ENCODE data around the gene TRIM47. TPM values are rescaled to one million over a fixed set of nuclear protein-coding genes. Genes with fewer than 3 reads are reported as not detected.

Gene TRIM47
- total and polyA plus RNA-seq, 2 experiments from 2014 or later, result 7.2 to 9.9 TPM

Other genes with a start within 250 kb of the TRIM47 start
- not detected in 2 replicates for gene SMIM5, start 245.1 kb downstream of the TRIM47 start, total RNA-seq (2014; rRNA removed; shearing (Covaris generic))
- gene SMIM5, start 245.1 kb downstream of the TRIM47 start, polyA plus RNA-seq (2016; fragmentation: Nextera tagmentation; extraction: Ambion mirVana), result 0.16 TPM in 1 of 2 replicates, not detected in the other
- gene RECQL5, start 211.4 kb downstream of the TRIM47 start, total RNA-seq (2014; rRNA removed; shearing (Covaris generic)), result 23.3 and 24.5 TPM in 2 replicates
- 19.9 and 20.0 TPM in 2 replicates for gene RECQL5, start 211.4 kb downstream of the TRIM47 start, polyA plus RNA-seq (2016; fragmentation: Nextera tagmentation; extraction: Ambion mirVana)
- 44.9 and 60.9 TPM in 2 replicates for gene SAP30BP, start 211.2 kb downstream of the TRIM47 start, total RNA-seq (2014; rRNA removed; shearing (Covaris generic))
- 95.0 and 97.9 TPM in 2 replicates for gene SAP30BP, start 211.2 kb downstream of the TRIM47 start, polyA plus RNA-seq (2016; fragmentation: Nextera tagmentation; extraction: Ambion mirVana)
- gene ITGB4, start 157.1 kb downstream of the TRIM47 start, total RNA-seq (2014; rRNA removed; shearing (Covaris generic)), result 9.7 and 10.3 TPM in 2 replicates
- gene ITGB4, start 157.1 kb downstream of the TRIM47 start, polyA plus RNA-seq (2016; fragmentation: Nextera tagmentation; extraction: Ambion mirVana), result 4.2 and 6.1 TPM in 2 replicates
- gene GALK1, start 113.4 kb downstream of the TRIM47 start, total RNA-seq (2014; rRNA removed; shearing (Covaris generic)), result 30.5 TPM in 2 replicates
- 31.7 and 34.7 TPM in 2 replicates for gene GALK1, start 113.4 kb downstream of the TRIM47 start, polyA plus RNA-seq (2016; fragmentation: Nextera tagmentation; extraction: Ambion mirVana)
- gene UNK, start 93.8 kb downstream of the TRIM47 start, total RNA-seq (2014; rRNA removed; shearing (Covaris generic)), result 65.2 and 67.0 TPM in 2 replicates
- gene UNK, start 93.8 kb downstream of the TRIM47 start, polyA plus RNA-seq (2016; fragmentation: Nextera tagmentation; extraction: Ambion mirVana), result 16.6 and 21.8 TPM in 2 replicates
- gene UNC13D, start 34.2 kb downstream of the TRIM47 start, total RNA-seq (2014; rRNA removed; shearing (Covaris generic)), result 3.8 and 5.9 TPM in 2 replicates
- 10.5 and 10.8 TPM in 2 replicates for gene UNC13D, start 34.2 kb downstream of the TRIM47 start, polyA plus RNA-seq (2016; fragmentation: Nextera tagmentation; extraction: Ambion mirVana)
- 34.9 and 36.2 TPM in 2 replicates for gene WBP2, start 23.2 kb downstream of the TRIM47 start, total RNA-seq (2014; rRNA removed; shearing (Covaris generic))
- gene WBP2, start 23.2 kb downstream of the TRIM47 start, polyA plus RNA-seq (2016; fragmentation: Nextera tagmentation; extraction: Ambion mirVana), result 59.5 and 63.5 TPM in 2 replicates
- 53.8 and 54.0 TPM in 2 replicates for gene TRIM65, start 18.4 kb upstream of the TRIM47 start, total RNA-seq (2014; rRNA removed; shearing (Covaris generic))
- 13.8 and 15.0 TPM in 2 replicates for gene TRIM65, start 18.4 kb upstream of the TRIM47 start, polyA plus RNA-seq (2016; fragmentation: Nextera tagmentation; extraction: Ambion mirVana)
- gene MRPL38, start 26.3 kb upstream of the TRIM47 start, total RNA-seq (2014; rRNA removed; shearing (Covaris generic)), result 47.2 and 63.6 TPM in 2 replicates
- gene MRPL38, start 26.3 kb upstream of the TRIM47 start, polyA plus RNA-seq (2016; fragmentation: Nextera tagmentation; extraction: Ambion mirVana), result 86.7 and 90.0 TPM in 2 replicates
- 11.8 and 17.4 TPM in 2 replicates for gene FBF1, start 62.5 kb upstream of the TRIM47 start, total RNA-seq (2014; rRNA removed; shearing (Covaris generic))
- gene FBF1, start 62.5 kb upstream of the TRIM47 start, polyA plus RNA-seq (2016; fragmentation: Nextera tagmentation; extraction: Ambion mirVana), result 8.8 and 9.7 TPM in 2 replicates
- 32.8 and 32.9 TPM in 2 replicates for gene ACOX1, start 100.6 kb upstream of the TRIM47 start, total RNA-seq (2014; rRNA removed; shearing (Covaris generic))
- 11.9 and 12.8 TPM in 2 replicates for gene ACOX1, start 100.6 kb upstream of the TRIM47 start, polyA plus RNA-seq (2016; fragmentation: Nextera tagmentation; extraction: Ambion mirVana)
- gene TEN1, start 100.7 kb upstream of the TRIM47 start, total RNA-seq (2014; rRNA removed; shearing (Covaris generic)), result 11.3 TPM in 2 replicates
- gene TEN1, start 100.7 kb upstream of the TRIM47 start, polyA plus RNA-seq (2016; fragmentation: Nextera tagmentation; extraction: Ambion mirVana), result 13.2 and 14.1 TPM in 2 replicates
- 5.9 and 10.2 TPM in 2 replicates for gene CDK3, start 122.3 kb upstream of the TRIM47 start, total RNA-seq (2014; rRNA removed; shearing (Covaris generic))
- 7.8 and 7.9 TPM in 2 replicates for gene CDK3, start 122.3 kb upstream of the TRIM47 start, polyA plus RNA-seq (2016; fragmentation: Nextera tagmentation; extraction: Ambion mirVana)
- gene EVPL, start 148.7 kb upstream of the TRIM47 start, total RNA-seq (2014; rRNA removed; shearing (Covaris generic)), result 0.62 and 1.3 TPM in 2 replicates
- gene EVPL, start 148.7 kb upstream of the TRIM47 start, polyA plus RNA-seq (2016; fragmentation: Nextera tagmentation; extraction: Ambion mirVana), result 0.47 and 0.59 TPM in 2 replicates
- 60.3 and 62.8 TPM in 2 replicates for gene SRP68, start 193.9 kb upstream of the TRIM47 start, total RNA-seq (2014; rRNA removed; shearing (Covaris generic))
- 30.7 and 34.2 TPM in 2 replicates for gene SRP68, start 193.9 kb upstream of the TRIM47 start, polyA plus RNA-seq (2016; fragmentation: Nextera tagmentation; extraction: Ambion mirVana)
- gene GALR2, start 196.2 kb upstream of the TRIM47 start, total RNA-seq (2014; rRNA removed; shearing (Covaris generic)), result 0.70 and 2.2 TPM in 2 replicates
- 0.50 and 0.80 TPM in 2 replicates for gene GALR2, start 196.2 kb upstream of the TRIM47 start, polyA plus RNA-seq (2016; fragmentation: Nextera tagmentation; extraction: Ambion mirVana)
- gene ZACN, start 200.6 kb upstream of the TRIM47 start, total RNA-seq (2014; rRNA removed; shearing (Covaris generic)), result not detected in 2 replicates
- gene ZACN, start 200.6 kb upstream of the TRIM47 start, polyA plus RNA-seq (2016; fragmentation: Nextera tagmentation; extraction: Ambion mirVana), result 0.47 and 0.82 TPM in 2 replicates
- 65.9 and 75.4 TPM in 2 replicates for gene EXOC7, start 225.2 kb upstream of the TRIM47 start, total RNA-seq (2014; rRNA removed; shearing (Covaris generic))
- gene EXOC7, start 225.2 kb upstream of the TRIM47 start, polyA plus RNA-seq (2016; fragmentation: Nextera tagmentation; extraction: Ambion mirVana), result 77.4 and 77.5 TPM in 2 replicates

Measured in GM23338 (cell line).